ENCODE measurements around the gene PLA2G2C.

The PLA2G2C gene

DNA sequence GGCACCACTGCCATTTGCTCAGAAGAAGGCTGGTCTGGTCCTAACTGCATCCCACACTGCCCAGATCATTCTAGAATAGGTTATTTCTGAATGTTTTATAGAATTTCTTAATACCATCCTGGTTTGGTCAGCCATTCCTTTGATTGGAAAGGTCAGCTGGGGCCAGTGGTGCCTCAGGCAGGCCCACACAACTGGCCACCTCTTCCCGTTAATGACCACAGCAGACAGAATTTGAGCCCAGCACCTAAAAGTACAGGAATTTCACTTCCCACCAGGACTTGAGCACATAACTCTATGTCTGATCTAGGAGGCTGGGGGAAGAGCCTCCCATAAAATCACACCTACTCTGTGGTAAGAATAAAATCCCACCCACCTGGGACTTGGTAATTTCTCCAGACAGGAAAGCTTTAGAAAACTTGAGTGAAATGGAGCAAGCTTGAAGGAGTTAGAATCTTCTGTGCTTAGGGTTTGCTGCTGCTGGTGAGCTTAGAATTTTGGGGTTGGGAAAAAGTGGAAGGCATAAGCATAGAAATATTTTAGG, 6.6 kb upstream of the PLA2G2C start:
- Histone ChIP-seq H3K27me3 (ENCODE audit: insufficient read depth, poor library complexity, severe bottlenecking) (no peaks in the 10 kb centered on the region), H3K4me3 (replicated peaks; ENCODE audit: insufficient read depth, low read length) (no peak overlapping the region), H3K27ac (replicated peaks) (no peak overlapping the region)
- DNase-seq (ENCODE audit: low read depth in 1 of 2, low spot score in 1 of 2): no peak
- TF ChIP-seq, protein P1, sequence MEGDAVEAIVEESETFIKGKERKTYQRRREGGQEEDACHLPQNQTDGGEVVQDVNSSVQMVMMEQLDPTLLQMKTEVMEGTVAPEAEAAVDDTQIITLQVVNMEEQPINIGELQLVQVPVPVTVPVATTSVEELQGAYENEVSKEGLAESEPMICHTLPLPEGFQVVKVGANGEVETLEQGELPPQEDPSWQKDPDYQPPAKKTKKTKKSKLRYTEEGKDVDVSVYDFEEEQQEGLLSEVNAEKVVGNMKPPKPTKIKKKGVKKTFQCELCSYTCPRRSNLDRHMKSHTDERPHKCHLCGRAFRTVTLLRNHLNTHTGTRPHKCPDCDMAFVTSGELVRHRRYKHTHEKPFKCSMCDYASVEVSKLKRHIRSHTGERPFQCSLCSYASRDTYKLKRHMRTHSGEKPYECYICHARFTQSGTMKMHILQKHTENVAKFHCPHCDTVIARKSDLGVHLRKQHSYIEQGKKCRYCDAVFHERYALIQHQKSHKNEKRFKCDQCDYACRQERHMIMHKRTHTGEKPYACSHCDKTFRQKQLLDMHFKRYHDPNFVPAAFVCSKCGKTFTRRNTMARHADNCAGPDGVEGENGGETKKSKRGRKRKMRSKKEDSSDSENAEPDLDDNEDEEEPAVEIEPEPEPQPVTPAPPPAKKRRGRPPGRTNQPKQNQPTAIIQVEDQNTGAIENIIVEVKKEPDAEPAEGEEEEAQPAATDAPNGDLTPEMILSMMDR (IDR thresholded peaks at IDR 0.05; ENCODE audit: insufficient read depth, low read length): no peak
- TF ChIP-seq GABPA (IDR thresholded peaks at IDR 0.05; ENCODE audit: low read depth) (no peak), SPI1 (IDR thresholded peaks at IDR 0.05; ENCODE audit: borderline replicate concordance, low read depth) (no peak), POLR2AphosphoS5 (IDR thresholded peaks at IDR 0.05; ENCODE audit: low read depth) (no peak)
- TF ChIP-seq, protein P2, sequence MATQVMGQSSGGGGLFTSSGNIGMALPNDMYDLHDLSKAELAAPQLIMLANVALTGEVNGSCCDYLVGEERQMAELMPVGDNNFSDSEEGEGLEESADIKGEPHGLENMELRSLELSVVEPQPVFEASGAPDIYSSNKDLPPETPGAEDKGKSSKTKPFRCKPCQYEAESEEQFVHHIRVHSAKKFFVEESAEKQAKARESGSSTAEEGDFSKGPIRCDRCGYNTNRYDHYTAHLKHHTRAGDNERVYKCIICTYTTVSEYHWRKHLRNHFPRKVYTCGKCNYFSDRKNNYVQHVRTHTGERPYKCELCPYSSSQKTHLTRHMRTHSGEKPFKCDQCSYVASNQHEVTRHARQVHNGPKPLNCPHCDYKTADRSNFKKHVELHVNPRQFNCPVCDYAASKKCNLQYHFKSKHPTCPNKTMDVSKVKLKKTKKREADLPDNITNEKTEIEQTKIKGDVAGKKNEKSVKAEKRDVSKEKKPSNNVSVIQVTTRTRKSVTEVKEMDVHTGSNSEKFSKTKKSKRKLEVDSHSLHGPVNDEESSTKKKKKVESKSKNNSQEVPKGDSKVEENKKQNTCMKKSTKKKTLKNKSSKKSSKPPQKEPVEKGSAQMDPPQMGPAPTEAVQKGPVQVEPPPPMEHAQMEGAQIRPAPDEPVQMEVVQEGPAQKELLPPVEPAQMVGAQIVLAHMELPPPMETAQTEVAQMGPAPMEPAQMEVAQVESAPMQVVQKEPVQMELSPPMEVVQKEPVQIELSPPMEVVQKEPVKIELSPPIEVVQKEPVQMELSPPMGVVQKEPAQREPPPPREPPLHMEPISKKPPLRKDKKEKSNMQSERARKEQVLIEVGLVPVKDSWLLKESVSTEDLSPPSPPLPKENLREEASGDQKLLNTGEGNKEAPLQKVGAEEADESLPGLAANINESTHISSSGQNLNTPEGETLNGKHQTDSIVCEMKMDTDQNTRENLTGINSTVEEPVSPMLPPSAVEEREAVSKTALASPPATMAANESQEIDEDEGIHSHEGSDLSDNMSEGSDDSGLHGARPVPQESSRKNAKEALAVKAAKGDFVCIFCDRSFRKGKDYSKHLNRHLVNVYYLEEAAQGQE (IDR thresholded peaks at IDR 0.05; ENCODE audit: insufficient replicate concordance, low read depth): no peak

DNA sequence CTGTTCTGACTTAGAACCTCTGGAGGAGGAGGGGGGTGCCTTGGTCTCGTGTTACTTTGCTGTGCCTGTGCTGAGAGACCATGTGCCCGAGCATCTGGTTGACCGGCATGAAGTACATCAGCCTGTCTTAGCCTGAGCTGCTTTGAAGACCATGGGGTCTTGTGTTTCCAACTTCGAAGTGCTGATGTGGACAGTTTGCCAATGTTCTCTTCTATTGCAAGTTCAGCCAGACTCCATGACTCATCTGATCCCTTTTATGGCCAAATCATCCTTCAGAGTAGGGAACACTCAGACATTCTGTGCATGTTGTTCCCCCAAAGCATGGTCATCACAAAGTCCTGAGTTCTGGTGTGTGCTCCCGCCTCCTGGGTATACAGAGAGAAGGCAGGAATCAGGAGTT, 6.0 kb upstream of the PLA2G2C start:
- Histone ChIP-seq H3K27me3 (ENCODE audit: insufficient read depth, poor library complexity, severe bottlenecking) (no peaks in the 10 kb centered on the region), H3K27ac (replicated peaks) (no peak overlapping the region), H3K4me3 (replicated peaks; ENCODE audit: insufficient read depth, low read length) (no peak overlapping the region)
- TF ChIP-seq, protein P1 (IDR thresholded peaks at IDR 0.05; ENCODE audit: insufficient read depth, low read length): no peak
- no peak for TF ChIP-seq GABPA (IDR thresholded peaks at IDR 0.05; ENCODE audit: low read depth)
- no peak for TF ChIP-seq POLR2AphosphoS5 (IDR thresholded peaks at IDR 0.05; ENCODE audit: low read depth)
- TF ChIP-seq, protein P2 (IDR thresholded peaks at IDR 0.05; ENCODE audit: insufficient replicate concordance, low read depth): no peak
- no peak for TF ChIP-seq SPI1 (IDR thresholded peaks at IDR 0.05; ENCODE audit: borderline replicate concordance, low read depth)
- no peak for DNase-seq (ENCODE audit: low read depth in 1 of 2, low spot score in 1 of 2)

DNA sequence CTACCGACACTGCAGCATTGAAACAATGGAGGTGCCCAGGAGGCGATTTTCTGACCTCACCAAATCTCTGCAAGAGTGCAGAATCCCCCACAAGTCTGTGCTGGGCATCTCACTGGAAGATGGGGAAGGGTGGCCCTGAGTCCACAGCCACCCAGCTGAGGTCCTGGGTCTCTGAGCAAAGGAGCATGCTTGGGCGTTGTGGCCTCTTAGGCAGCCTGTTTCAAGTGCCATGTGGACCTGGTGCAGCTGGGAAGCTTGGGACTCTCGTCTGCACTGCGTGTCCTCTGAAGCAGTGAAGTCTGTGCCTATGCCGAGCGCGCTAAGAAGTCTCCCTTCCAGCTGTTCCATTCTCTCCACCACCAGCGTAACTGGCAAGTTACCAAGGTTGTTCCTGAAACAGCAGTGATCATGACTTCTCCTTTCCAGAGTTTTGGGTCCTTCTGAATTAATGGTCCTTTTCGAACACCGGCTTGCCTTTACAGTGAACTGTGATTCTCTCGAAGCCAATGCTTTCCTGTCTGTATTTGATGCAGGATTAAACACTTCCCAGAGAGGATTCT, 5.0 kb upstream of the PLA2G2C start:
- H3K27me3 ChIP-seq (ENCODE audit: insufficient read depth, poor library complexity, severe bottlenecking): no peaks in the 10 kb centered on the region
- no peak overlapping the region for H3K4me3 ChIP-seq (replicated peaks; ENCODE audit: insufficient read depth, low read length)
- no peak overlapping the region for H3K27ac ChIP-seq (replicated peaks)
- TF ChIP-seq, protein P1 (IDR thresholded peaks at IDR 0.05; ENCODE audit: insufficient read depth, low read length): no peak
- no peak for TF ChIP-seq POLR2AphosphoS5 (IDR thresholded peaks at IDR 0.05; ENCODE audit: low read depth)
- DNase-seq (ENCODE audit: low read depth in 1 of 2, low spot score in 1 of 2): no peak
